H1 (cell line): ENCODE measurements around the gene SLC44A5. TPM values are rescaled to one million over a fixed set of nuclear protein-coding genes. Genes with fewer than 3 reads are reported as not detected.

Experiments used
- CTCF ChIA-PET: fragments of 300-600 bp; sonication (Branson Sonifier 250); formaldehyde crosslinking; loops from one replicate; lab custom pipeline; 2021; ENCODE audit not compliant: partially characterized antibody; lab: Charles Lee
- POLR2A ChIA-PET: fragments of 300-600 bp; sonication (Branson Sonifier 250); formaldehyde crosslinking; loops from one replicate; lab custom pipeline; 2021; ENCODE audit warnings: inconsistent platforms; ENCODE audit not compliant: partially characterized antibody; lab: Charles Lee
- DNase-seq, 2 experiments: peaks; one replicate each; pipeline versions ENCODE4 v3.0.0 to v3.0.0-alpha.2; 2010 to 2022; ENCODE audit warnings: low spot score in 2 of 2, low read depth in 1 of 2, mixed read lengths in 1 of 2
- FAIRE-seq: peaks from 2 replicates; lab custom pipeline; 2011; peaks lifted over from hg19 to GRCh38; lab: Jason Lieb, UNC
- H2AFZ ChIP-seq: 2 replicates; pipeline ENCODE4 v1.8.1; 2012; ENCODE audit warnings: low read length, inconsistent platforms
- H2AK5ac ChIP-seq: 2 replicates; pipeline ENCODE4 v1.6.1; 2013; ENCODE audit warnings: low read depth, low read length
- H2BK120ac ChIP-seq: replicated peaks from 2 replicates; pipeline ENCODE3; 2013; ENCODE audit warnings: low read depth, low read length, inconsistent platforms
- H2BK12ac ChIP-seq: 2 replicates; pipeline ENCODE4 v1.6.1; 2013; ENCODE audit warnings: low read depth, low read length
- H2BK15ac ChIP-seq: 2 replicates; pipeline ENCODE4 v1.6.1; 2013; ENCODE audit warnings: low read length
- H2BK20ac ChIP-seq: 2 replicates; pipeline ENCODE4 v1.6.1; 2013; ENCODE audit warnings: low read length
- H2BK5ac ChIP-seq: 2 replicates; pipeline ENCODE4 v1.6.1; 2013; ENCODE audit warnings: low read depth, low read length
- H3K14ac ChIP-seq: 2 replicates; pipeline ENCODE4 v1.6.1; 2013; ENCODE audit warnings: inconsistent platforms; ENCODE audit not compliant: insufficient read length
- H3K18ac ChIP-seq: 2 replicates; pipeline ENCODE4 v1.6.1; 2013; ENCODE audit warnings: low read length; ENCODE audit errors: extremely low read depth
- H3K23ac ChIP-seq: 2 replicates; pipeline ENCODE4 v1.6.1; 2013; ENCODE audit warnings: inconsistent platforms; ENCODE audit not compliant: insufficient read length
- H3K23me2 ChIP-seq: 2 replicates; pipeline ENCODE4 v1.6.1; 2013; ENCODE audit warnings: low read depth, low read length
- H3K27ac ChIP-seq: 2 replicates; pipeline ENCODE4 v1.6.1; 2011; ENCODE audit warnings: low read depth, low read length, inconsistent platforms
- H3K27me3 ChIP-seq, 4 experiments: replicated peaks in 1 of 4; 1 replicate in 1 of 4; 2 replicates in 3 of 4; pipeline versions ENCODE4 v1.6.1 to v1.8.1; 2011 to 2013; ENCODE audit warnings: low read length in 3 of 4, mild to moderate bottlenecking in 3 of 4, inconsistent platforms in 2 of 4, mixed read lengths in 2 of 4, moderate library complexity in 1 of 4; ENCODE audit not compliant: control insufficient read depth in 3 of 4, insufficient read depth in 3 of 4; ENCODE audit errors: extremely low read depth in 1 of 4
- H3K36me3 ChIP-seq, 4 experiments: 2 replicates each; pipeline versions ENCODE4 v1.6.1 to v1.8.1; 2011 to 2013; ENCODE audit warnings: mild to moderate bottlenecking in 4 of 4, low read length in 3 of 4, moderate library complexity in 2 of 4, control low read depth in 1 of 4, inconsistent platforms in 1 of 4; ENCODE audit not compliant: insufficient read depth in 4 of 4, control insufficient read depth in 2 of 4
- H3K4ac ChIP-seq: replicated peaks from 2 replicates; pipeline ENCODE3; 2013; ENCODE audit warnings: low read length, low read depth, mixed read lengths, inconsistent platforms; ENCODE audit not compliant: insufficient read length
- H3K4me1 ChIP-seq, 4 experiments: replicated peaks in 1 of 4; 1 replicate in 1 of 4; 2 replicates in 3 of 4; pipeline versions ENCODE4 v1.6.1 to v1.8.1; 2011 to 2013; ENCODE audit warnings: low read length in 3 of 4, inconsistent platforms in 2 of 4, mixed read lengths in 1 of 4; ENCODE audit not compliant: insufficient read depth in 4 of 4, control insufficient read depth in 3 of 4
- H3K4me2 ChIP-seq, 2 experiments: 2 replicates each; pipeline versions ENCODE4 v1.6.1 to v1.8.1; 2011 to 2013; ENCODE audit warnings: low read depth in 2 of 2, low read length in 2 of 2, control low read depth in 1 of 2, inconsistent platforms in 1 of 2, mild to moderate bottlenecking in 1 of 2; ENCODE audit not compliant: insufficient read depth in 1 of 2
- H3K4me3 ChIP-seq, 4 experiments: fragments of 200-600, 300-600 bp in 1 of 4; sonication (generic), shearing (Covaris generic), sonication (Bioruptor Twin) in 1 of 4; 2 replicates each; pipeline versions ENCODE4 v1.5.1 to v1.8.1; 2011 to 2016; ENCODE audit warnings: low read length in 4 of 4, low read depth in 3 of 4, control low read depth in 2 of 4, inconsistent platforms in 2 of 4, mild to moderate bottlenecking in 2 of 4, mixed read lengths in 1 of 4, moderate library complexity in 1 of 4; ENCODE audit not compliant: insufficient read depth in 2 of 4; ENCODE audit errors: extremely low read depth in 1 of 4
- H3K56ac ChIP-seq: replicated peaks from 2 replicates; pipeline ENCODE3; 2013; ENCODE audit warnings: low read depth, mild to moderate bottlenecking, mixed read lengths, low read length, inconsistent platforms; ENCODE audit not compliant: insufficient read length
- H3K79me1 ChIP-seq: 2 replicates; pipeline ENCODE4 v1.6.1; 2013; ENCODE audit warnings: low read depth, low read length, control low read depth
- H3K79me2 ChIP-seq, 2 experiments: 2 replicates each; pipeline versions ENCODE4 v1.6.1 to v1.8.1; 2012 to 2013; ENCODE audit warnings: low read length in 2 of 2, mild to moderate bottlenecking in 2 of 2, inconsistent platforms in 1 of 2; ENCODE audit not compliant: insufficient read depth in 2 of 2, control insufficient read depth in 1 of 2
- H3K9ac ChIP-seq, 4 experiments: replicated peaks in 1 of 4; 1 replicate in 1 of 4; 2 replicates in 3 of 4; pipeline versions ENCODE4 v1.6.1 to v1.8.1; 2011 to 2013; ENCODE audit warnings: low read depth in 3 of 4, low read length in 3 of 4, control low read depth in 2 of 4, mild to moderate bottlenecking in 2 of 4, moderate library complexity in 2 of 4, inconsistent platforms in 1 of 4; ENCODE audit errors: extremely low read depth in 1 of 4
- H3K9me3 ChIP-seq, 2 experiments: 2 replicates each; pipeline versions ENCODE4 v1.6.1 to v1.8.1; 2012 to 2013; ENCODE audit warnings: mild to moderate bottlenecking in 2 of 2, moderate library complexity in 2 of 2, control low read depth in 1 of 2, inconsistent platforms in 1 of 2, low read depth in 1 of 2, low read length in 1 of 2, mixed read lengths in 1 of 2; ENCODE audit not compliant: insufficient read depth in 2 of 2
- H4K20me1 ChIP-seq, 2 experiments: replicated peaks in 1 of 2; 2 replicates each; pipeline versions ENCODE3 to v1.8.1; 2011 to 2013; ENCODE audit warnings: inconsistent platforms in 2 of 2, low read length in 2 of 2, mild to moderate bottlenecking in 1 of 2; ENCODE audit not compliant: insufficient read depth in 2 of 2, control insufficient read depth in 1 of 2
- H4K5ac ChIP-seq: 2 replicates; pipeline ENCODE4 v1.6.1; 2013; ENCODE audit warnings: low read length, low read depth, mixed read lengths, inconsistent platforms; ENCODE audit not compliant: insufficient read length
- H4K8ac ChIP-seq: 2 replicates; pipeline ENCODE4 v1.8.0; 2013; ENCODE audit warnings: mild to moderate bottlenecking, moderate library complexity, low read length, inconsistent platforms; ENCODE audit not compliant: insufficient read depth; ENCODE audit errors: extremely low read depth
- H4K91ac ChIP-seq: replicated peaks from 2 replicates; pipeline ENCODE3; 2013; ENCODE audit warnings: low read length, mixed read lengths, inconsistent platforms; ENCODE audit not compliant: insufficient read length
- CEBPB ChIP-seq: IDR thresholded peaks from 2 replicates; pipeline ENCODE4 v1.6.1; 2012; ENCODE audit warnings: low read depth, low read length
- CHD1 ChIP-seq: IDR thresholded peaks from 2 replicates; pipeline ENCODE4 v1.6.1; 2012; ENCODE audit warnings: low read depth, low read length, improper control_type of control experiment
- WGBS, 2 experiments: shearing (Covaris generic) in 1 of 2; methylation state at CpG; one replicate each; pipeline versions ENCODE4 v1.1.6 to v1.1.7; 2013 to 2015; ENCODE audit warnings: low lambda C conversion rate in 2 of 2, mixed read lengths in 2 of 2, inconsistent platforms in 1 of 2, low coverage in 1 of 2, missing lambda C conversion rate in 1 of 2; ENCODE audit not compliant: insufficient replicate concordance in 2 of 2, insufficient coverage in 1 of 2, insufficient read length in 1 of 2; ENCODE audit errors: extremely low coverage in 1 of 2, missing lambda C conversion rate in 1 of 2; 5-methylcytosine and 5-hydroxymethylcytosine counted together
- polyA plus RNA-seq, 7 experiments: library from polyadenylated mRNA; depleted of rRNA in 3 of 7; stranded (reverse) in 5 of 7; unstranded in 2 of 7; fragments of >200 nt in 5 of 7; fragments of 200-250 nt in 2 of 7; gene quantifications; 1 replicate in 5 of 7; 2 replicates in 1 of 7; 4 replicates in 1 of 7; pipeline versions ENCODE4 v1.2.1 to v1.2.3, GENCODE V29; 2011 to 2013; ENCODE audit warnings: missing spikeins in 2 of 7, mixed read lengths in 2 of 7
- total RNA-seq: library from RNA; stranded (reverse); fragmentation: NEBNext Ultra II Directional; extraction: Animal tissue kit (Norgen Biotek cat#: 25700); gene quantifications from 2 replicates; pipeline ENCODE4 v1.2.1, GENCODE V29; 2021

Gene SLC44A5
- total and polyA plus RNA-seq, 2 of the 8 experiments (the other 6 are each of a cell fraction or from before 2014, with no cell fraction given), result 1.8 to 3.3 TPM

- WGBS, 2 experiments, result 81% methylated on average over 1 of the region's 1 CpG; no CpG with 5 or more reads in 1 of the 2 experiments
- H3K14ac ChIP-seq, result no peak overlapping the region
- no peak overlapping the region for H3K4ac ChIP-seq
- no peak overlapping the region for H2AK5ac ChIP-seq
- no peak overlapping the region for H2AFZ ChIP-seq
- no peak overlapping the region for H2BK20ac ChIP-seq
- H2BK5ac ChIP-seq, result no peak overlapping the region
- H3K23ac ChIP-seq, result no peak overlapping the region
- H3K79me1 ChIP-seq, result no peaks in the 10 kb centered on the region
- H3K36me3 ChIP-seq, result no peaks in the 10 kb centered on the region
- no peaks in the 10 kb centered on the region for H3K27me3 ChIP-seq
- ChIA-PET POLR2A (interaction anchor here (0.7 kb wide), 1 partner anchor 12 kb away, joined by 3 read pairs; no protein-coding TSS in a partner anchor), CTCF (interaction anchor here (5.4 kb wide), 1 partner anchor 12 kb away, joined by 25 read pairs; no protein-coding TSS in a partner anchor)
- DNase-seq, result no peak
- H2BK120ac ChIP-seq, result no peak overlapping the region
- H4K8ac ChIP-seq, result no peak overlapping the region
- no peak overlapping the region for H3K4me2 ChIP-seq
- no peak overlapping the region for H3K56ac ChIP-seq
- H4K5ac ChIP-seq, result no peak overlapping the region
- H3K9me3 ChIP-seq, result no peaks in the 10 kb centered on the region
- H3K23me2 ChIP-seq, result no peaks in the 10 kb centered on the region
- no peak overlapping the region for H3K4me3 ChIP-seq
- H4K91ac ChIP-seq, result no peak overlapping the region
- no peaks in the 10 kb centered on the region for H3K79me2 ChIP-seq
- H3K18ac ChIP-seq, result no peak overlapping the region
- no peak overlapping the region for H2BK12ac ChIP-seq
- no peak overlapping the region for H3K27ac ChIP-seq
- no peak overlapping the region for H3K9ac ChIP-seq
- no peak for TF ChIP-seq CHD1
- TF ChIP-seq CEBPB, result peak; percentile 9; the same call in 1 of the 2 replicates
- H4K20me1 ChIP-seq, result no peaks in the 10 kb centered on the region
- FAIRE-seq, result peak; percentile 57
- H2BK15ac ChIP-seq, result no peak overlapping the region
- no peaks in the 10 kb centered on the region for H3K4me1 ChIP-seq
Measured at GRCh38 chr1:75316230-75316629, 294.7 kb downstream of the SLC44A5 start.
